ENCODE measurements around the gene DMPK. TPM values are rescaled to one million over a fixed set of nuclear protein-coding genes. Genes with fewer than 3 reads are reported as not detected.

DMPK gene, protein sequence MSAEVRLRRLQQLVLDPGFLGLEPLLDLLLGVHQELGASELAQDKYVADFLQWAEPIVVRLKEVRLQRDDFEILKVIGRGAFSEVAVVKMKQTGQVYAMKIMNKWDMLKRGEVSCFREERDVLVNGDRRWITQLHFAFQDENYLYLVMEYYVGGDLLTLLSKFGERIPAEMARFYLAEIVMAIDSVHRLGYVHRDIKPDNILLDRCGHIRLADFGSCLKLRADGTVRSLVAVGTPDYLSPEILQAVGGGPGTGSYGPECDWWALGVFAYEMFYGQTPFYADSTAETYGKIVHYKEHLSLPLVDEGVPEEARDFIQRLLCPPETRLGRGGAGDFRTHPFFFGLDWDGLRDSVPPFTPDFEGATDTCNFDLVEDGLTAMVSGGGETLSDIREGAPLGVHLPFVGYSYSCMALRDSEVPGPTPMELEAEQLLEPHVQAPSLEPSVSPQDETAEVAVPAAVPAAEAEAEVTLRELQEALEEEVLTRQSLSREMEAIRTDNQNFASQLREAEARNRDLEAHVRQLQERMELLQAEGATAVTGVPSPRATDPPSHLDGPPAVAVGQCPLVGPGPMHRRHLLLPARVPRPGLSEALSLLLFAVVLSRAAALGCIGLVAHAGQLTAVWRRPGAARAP
- 8.4 and 8.7 TPM in 2 replicates for total RNA-seq (2014; rRNA removed; shearing (Covaris generic))

DNA sequence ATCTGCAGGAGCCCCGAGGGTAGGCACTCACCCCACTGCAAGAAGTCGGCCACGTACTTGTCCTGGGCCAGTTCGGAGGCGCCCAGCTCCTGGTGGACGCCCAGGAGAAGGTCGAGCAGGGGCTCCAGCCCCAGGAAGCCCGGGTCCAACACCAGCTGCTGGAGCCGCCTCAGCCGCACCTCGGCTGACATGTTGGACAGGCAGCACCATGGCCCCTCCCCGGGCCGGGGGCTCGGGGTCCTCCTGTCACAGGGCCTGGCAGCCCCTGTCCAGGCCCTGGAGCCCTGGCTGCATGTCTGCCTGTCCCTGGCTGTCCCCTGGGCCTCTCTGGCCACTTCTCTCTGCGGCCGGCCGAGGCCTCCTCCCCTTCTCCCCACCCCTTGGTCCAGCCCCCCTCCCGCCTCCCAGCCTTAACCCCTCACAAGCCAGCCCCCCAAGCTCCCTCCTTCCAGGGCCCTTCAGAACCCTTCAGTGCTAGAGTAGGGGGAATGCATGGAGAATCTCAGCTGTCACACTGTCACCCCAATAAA lies at the start of gene DMPK:
DMPK (minus strand) TSS at position 329 of the 530 bp plus-strand sequence; CDS start at position 191, 138 bp downstream.
- DNase-seq (ENCODE audit: low read depth): no peak

DNA sequence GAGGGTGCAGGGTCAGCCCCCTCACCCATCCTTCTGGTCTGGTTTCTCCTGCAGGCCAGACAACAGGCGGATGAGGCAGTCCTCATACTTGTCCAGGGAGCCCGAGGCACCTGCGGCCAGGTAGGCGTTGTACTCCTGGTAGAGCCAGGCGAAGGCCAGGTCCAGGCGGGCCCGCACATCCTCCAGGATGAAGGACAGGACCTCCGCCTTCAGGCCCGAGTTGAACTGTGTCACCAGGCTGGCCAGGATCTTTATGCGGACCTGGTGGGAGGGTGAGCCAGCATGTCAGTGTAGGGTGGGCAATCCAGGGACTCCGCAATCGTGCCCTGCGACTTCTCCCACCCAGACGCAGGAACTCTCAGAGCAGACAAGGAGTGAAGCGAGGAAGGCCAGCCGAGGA lies 46.7 kb upstream of the DMPK start:
- no peak for DNase-seq (ENCODE audit: low read depth)

DNA sequence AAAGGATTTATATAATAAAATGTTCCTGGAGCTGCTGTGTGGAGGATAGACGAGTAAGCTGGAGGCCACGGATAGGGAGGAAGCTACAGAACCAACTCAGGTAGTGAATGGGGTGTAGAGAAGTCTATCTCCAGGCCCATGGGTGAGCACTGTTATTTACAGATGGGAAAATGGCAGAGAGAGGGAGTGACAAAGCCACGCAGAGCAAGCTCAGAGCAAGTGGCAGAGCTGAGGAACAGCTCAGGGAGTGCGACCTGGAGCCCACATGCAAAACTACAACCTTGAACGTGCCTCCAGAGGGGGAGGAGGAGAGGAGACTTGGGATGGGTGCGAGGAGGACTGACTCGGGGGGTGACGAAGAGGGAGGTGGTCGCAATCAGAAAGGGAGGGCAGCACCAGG lies 46.2 kb upstream of the DMPK start:
- no peak for DNase-seq (ENCODE audit: low read depth)

DNA sequence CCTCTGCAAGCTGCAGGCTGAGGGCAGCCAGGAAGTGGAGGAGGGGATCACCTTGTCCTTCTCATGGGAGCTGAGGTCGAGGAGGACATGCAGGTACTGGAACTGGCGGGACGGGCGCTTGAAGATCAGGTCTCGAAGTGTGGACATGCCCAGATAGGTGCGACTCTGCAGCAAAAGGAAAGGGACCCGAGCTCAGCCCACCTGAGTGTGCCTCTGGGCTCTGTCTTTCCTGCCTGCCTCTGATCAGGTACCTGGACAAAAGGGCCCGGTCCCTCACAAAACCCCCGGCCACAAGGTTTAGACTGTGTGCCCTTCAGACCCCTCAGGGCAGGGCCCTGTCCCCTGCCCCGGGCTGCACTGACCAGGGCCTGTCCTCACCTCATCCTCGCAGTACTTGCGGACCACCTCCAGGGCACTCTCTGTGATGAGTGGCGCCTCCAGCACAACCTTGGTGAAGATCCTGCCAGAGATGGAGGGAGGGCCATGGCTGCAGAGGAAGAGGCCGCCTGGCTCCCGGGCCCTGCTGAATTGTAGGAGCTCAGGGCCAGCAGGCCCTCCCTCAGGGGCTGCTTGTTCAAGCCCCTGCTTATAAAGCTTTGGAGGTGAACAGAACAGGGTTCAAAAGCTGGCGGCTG lies 45.3 kb upstream of the DMPK start:
- DNase-seq (ENCODE audit: low read depth): no peak

DNA sequence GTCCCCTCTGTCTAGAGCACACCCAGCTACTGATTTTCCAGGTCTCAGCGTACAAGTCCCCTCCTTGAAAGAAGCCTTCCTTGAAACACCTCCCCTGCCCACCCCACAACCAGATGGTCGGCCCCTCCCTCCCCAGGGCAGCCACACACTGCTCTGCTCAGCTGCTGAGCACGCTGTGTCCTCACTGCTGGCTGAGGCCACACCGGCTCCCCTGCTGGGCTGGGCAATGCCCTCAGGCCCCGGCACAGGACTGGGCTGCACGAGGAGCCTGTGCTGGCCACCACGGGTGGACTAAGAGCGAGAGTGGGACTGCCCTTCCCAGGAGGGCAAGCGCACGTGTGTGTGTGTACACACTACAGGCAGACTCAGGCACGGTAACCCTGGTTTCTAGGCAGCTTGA lies 44.6 kb upstream of the DMPK start:
- DNase-seq (ENCODE audit: low read depth): no peak

DNA sequence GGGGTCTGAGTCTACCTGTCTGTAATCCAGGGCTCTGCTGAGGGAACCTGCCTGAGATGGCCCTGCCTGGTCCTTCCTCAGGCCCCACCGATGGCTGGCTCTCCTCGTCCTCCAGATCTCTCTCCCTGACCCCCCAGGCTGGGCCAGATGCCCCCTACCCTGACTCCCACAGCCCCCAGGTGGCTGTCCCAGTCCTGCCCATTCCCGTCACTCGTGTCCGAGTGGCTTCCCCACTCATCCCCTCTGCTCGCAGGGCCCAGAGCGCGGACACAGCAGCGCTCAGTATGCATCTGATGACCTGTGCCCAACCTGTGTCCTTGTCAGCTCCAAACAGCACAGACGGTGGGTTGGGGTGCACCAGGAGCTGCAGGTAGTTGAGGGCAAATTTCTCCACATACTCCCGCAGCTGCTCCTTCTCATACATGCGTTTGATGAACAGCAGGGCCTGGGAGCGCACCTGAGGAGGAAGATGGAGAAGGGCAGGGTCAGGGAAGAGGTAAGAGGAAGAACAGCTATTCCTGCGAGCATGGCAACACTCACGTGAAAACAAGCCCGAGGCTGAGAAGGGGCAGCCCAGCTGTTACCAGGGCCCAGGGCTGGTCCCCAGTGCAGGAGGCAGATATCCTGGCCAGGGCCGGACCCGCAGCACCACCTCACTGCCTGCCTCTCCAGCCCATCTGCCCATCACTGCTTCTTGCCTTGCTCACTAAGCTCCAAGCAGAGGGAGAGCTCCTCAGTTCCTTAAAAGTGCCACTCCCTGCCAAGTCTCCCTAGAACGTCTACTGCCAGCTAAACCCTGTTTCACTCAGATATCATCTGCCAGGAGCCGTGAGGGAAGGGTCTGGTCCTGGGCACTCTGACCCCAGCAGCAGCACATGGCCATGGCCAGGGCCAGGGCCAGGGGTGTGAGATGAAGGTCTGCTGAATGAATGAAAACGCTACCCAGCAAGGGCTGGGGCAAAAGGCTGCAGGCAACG lies 43.9 kb upstream of the DMPK start:
- no peak for DNase-seq (ENCODE audit: low read depth)

DNA sequence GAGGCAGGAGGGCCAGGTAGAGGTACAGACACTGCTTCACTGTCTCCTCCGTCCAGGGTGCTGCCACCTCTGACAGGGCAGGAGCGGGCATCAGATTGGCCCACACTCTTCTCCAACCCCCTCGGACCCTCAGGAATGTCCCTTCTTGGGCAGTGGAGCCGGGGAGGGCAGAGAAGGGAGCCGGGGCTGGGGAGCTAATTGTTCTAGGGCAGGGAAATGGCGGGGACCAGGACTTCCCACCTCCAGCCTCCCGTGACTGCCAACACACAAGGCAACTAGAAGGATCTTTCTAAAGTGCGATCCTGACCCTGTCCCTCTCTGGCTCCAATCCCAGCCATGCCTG lies 42.9 kb upstream of the DMPK start:
- DNase-seq (ENCODE audit: low read depth): no peak

DNA sequence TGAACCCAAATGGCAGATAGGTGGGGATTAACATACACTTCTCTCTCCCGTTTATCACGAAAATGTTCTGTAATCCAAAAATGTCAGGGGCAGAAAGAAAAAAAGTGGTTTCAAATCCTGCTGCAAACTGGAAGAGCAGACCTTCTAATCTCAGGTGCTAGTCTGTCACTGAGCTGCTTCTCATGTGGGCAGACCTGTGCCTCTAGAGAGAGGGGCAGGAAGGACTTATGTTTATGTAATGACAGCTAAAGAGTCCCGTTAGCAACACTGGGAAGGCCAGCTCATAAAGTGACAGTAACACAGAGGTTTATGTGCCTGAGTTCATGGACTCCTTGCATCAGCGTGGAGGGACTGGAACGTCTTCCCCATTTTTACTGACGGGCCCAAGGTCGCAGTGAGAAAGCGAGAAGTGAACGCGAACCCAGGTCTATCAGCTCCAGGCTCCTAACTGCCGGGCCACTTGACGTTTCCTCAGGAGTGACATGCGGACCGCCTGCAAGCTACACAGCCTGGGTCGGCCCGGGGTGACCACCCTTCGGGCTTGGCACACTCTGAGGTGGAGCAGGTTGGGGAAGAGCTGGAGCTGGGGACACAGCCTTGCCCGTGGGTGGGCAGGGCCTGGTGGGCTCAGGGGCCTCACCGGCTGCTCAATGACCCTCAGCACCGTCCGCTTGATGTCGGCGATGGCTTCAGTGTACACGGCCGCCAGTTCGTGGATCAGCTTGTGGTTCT lies 42.4 kb upstream of the DMPK start:
- no peak for DNase-seq (ENCODE audit: low read depth)

DNA sequence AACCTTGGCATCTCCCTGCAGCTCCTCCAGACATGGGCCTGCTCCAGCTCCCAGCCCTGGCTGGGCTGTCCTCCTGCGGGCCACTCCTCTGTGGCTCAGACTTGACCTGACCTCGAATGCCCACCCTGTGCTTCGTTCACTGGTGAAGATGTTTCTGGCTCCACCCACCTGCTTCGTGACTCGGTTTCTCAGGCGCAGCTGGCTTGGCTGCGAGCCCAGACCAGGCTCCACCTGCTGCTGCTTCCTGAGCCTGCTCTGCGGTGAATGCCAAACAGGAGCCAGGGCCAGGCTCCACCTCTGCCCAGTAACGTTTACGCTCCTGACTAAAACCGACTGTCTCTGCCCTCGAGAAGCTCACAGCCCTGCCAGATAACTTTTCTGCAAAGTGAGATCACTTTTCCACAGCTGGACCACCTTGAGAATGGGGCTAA lies 41.8 kb upstream of the DMPK start:
- DNase-seq (ENCODE audit: low read depth): no peak

DNA sequence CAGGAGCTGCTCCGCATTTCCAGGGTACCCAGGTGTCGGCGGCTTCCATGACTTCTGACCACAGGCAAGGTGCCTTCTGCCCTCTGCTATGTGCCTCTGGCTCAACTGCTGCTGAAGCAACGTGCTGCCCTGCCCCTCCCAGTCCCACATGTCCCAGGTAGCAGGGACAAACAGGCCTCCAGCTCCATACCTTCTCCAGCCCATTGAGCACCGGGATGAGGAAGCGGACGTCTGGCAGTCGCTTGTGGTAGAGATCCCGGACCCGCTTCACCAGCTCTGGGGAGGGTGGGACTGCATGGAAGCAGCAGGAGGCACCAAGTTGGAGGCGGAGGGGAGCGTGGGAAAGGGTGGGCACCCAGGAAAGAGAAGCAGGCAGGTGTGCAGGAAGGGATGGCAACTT lies 40.9 kb upstream of the DMPK start:
- no peak for DNase-seq (ENCODE audit: low read depth)

DNA sequence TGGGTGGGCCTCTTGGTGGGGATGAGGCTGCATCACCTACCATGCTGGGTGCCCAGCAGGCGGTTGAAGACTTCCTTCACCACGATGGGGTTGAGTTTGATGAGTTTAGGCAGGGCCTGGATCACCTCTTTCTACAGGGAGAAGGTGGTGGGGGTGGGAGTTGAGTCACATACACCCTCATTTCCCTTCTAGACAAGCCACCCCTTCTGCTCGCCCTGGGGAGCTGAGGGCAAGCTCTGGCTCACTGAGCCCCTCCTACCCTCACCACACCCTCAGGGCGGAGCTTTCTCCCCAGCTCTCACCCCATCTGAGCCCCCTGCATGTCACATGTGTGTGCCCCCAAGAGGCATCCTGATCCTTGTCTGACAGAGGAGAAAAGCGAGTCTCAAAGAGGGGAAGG lies 40.4 kb upstream of the DMPK start:
- no peak for DNase-seq (ENCODE audit: low read depth)

DNA sequence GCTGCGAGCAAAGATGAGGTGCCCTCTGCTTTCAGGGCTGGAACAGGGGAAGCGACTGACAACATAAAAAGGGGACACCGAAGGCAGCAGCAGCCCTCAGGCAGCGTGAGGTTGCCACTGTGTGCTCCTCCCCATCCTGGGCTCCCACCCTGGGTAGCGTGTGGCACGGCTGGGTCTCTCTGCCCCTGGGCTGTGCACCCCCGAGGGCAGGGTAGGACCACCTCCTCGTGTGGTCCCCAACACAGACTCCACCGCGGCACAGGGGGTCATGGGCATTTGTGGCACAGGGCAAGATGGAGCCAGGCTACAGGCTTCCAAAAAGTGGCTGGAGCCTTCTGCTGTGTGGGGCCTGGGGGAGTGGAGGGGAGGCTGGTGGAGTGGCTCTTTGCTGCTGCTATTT lies 39.3 kb upstream of the DMPK start:
- DNase-seq (ENCODE audit: low read depth): no peak

DNA sequence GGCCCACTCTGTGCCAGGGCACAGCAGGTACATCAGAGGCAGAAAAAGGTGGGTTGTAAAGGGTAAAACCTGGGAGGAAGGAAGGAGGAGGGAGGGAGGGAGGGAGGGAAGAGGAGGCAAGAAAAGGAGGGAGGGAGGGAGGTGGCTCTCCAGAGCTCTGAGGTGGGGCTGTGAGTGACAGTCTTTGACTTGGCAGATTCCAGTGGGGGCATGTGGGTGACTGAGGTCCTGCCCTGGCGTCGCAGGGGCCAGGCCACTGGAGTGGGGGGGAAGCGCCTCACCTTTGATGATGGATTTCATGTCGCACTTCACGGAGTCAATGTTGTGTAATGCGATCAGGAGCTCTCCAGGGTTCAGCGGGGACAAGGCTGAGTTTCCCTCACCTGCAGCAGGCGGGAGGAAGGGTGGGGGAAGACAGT lies 38.8 kb upstream of the DMPK start:
- no peak for DNase-seq (ENCODE audit: low read depth)

DNA sequence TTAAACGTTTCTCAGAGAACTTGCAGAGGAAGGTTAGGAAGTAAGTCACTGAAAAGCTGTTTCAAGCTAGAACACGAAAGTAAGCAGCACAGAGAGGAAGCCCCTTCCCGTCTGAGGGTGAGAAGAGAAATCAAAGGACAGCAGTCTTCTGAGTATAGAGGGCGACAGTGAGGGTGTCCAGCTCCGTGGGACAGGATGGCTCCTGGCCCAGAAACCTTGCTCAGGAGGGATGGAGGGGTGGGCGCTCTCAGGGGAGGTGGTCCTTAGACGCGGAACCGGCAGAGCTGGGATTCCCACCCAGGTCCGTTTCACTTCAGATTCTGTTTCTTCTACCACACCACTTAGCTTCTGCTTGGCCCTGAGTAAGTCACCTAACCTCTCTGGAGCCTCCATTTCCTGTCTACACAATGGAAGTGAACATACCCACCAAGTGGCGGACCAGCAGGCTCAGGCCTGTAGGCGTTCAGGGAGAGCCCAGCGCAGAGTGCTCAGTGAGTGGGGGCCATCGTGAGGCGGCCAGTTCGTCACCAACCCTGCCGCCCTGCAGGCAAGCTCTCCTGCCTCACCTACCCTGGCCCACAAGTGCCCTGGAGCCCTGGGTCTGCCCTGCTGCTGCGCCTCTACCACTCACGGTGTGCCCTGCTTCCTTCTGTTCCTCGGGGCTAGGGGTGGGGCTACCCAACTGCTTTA lies 38.3 kb upstream of the DMPK start:
- DNase-seq (ENCODE audit: low read depth): no peak

DNA sequence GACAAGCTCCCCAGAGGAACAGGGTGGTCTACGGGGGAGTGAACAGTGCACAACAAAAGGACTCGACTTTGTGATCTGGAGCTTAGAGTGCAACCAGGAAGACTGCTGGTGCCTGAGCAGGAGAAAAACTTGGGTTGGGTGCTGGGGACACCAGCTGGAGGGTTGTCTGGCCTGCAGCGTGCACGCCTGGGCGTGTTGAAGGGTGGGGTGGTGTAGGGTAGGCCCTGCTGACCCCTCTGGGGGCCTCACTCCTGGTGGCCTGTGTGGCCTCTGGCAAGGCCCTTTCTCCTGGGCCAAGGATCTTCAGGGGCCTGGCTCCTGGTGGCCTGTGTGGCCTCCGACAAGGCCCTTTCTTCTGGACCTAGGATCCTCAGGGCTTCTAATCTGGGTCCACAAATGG lies 37.5 kb upstream of the DMPK start:
- no peak for DNase-seq (ENCODE audit: low read depth)

DNA sequence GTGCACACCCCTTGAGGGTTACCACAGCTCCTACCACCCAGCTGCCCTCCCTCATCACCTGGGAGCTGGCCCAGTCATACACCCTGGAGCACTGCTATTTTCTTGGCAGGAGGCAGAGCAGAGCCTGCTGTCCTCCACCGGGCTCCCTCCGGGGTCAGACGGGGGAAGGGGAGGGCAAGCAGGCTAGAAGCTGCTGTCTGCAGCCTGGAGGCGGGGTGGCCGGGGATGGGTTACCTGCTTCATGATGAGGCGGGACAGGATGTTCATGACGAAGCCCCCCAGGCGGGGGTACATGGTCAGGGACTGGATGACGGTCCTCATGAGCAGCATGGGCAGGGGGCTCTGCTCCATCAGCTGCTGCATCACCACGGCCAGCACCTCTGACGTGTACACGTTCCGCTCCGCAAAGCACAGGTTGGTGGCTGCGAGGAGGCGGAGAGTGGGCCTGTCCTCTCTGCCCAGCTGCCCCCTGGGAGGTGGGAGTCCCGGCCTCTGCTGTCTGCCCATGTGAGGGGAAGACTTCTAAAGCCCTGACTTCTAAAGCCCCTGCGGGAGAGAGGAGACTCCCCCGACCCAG lies 35.5 kb upstream of the DMPK start:
- peak; percentile 36 for DNase-seq (ENCODE audit: low read depth)

DNA sequence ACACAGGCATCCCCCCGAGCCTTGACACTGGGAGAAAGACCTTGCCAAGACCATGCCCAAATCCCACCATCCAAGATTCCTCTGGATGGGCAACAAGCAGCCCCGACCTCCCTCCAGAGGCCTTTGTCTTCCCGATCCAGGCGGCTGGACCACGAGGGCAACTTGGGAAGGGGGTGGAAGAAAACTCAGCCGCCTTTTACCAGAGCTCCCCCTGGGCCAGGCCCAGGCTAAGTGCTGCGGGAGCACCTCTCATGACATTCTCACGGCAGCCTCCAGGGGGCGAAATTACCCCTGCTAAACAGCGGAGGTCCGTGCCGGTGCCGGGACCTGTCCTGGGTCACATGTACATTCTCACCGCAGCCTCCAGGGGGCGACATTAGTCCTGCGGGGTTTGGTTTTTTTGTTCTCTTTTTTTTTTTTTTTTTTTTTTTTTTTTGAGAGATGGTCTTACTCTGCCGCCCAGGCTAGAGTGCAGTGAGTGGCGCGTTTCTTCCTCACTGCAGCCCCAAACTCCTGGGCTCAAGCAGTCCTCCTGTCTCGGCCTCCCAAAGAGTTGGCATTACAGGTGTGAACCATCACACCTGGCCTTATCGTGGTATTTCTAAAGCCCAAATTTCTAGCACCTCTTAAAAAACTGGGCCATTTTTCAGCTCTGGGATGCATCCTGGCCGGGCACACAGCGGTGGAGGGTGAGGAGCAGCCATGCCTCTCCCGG lies 34.9 kb upstream of the DMPK start:
- peak; percentile 95 for DNase-seq (ENCODE audit: low read depth)

DNA sequence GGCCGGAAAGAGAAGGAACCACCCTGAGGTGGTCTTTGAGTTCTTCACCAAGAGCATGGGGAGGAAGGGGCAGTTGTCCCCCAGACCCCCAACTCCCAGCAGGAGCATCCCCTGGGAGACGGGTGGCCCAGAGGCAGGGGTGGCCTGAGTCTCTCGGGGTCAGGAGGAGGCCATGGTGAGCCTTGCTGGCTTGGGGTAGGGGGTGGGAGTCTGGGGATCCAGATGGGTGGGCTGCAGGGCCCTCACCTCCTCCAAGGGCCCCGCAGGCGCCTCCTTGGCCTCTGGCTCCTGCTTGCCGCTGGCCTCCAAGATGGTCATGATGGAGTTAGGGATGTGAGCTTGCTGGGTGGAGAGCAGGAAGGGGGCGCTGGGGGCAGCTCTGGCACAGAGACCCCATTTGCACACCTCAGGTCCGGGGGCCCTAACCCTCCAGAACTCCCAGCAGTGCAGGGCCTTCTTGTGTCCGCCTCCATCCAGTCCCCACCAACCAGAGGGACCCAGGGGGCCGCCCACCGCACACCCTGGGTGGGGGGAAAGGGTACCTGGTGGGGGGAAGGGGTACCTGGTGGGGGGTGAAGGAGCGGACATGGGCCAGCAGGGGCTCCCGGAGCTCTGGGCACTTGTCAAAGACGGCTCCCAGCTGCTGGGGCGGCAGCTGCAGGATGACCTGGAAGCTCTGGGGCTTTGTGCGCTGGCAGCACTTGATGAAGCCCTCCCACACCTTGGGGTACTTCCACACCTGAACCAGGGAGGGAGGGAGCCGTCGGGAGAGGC lies 34.1 kb upstream of the DMPK start:
- DNase-seq (ENCODE audit: low read depth): no peak
